ENCODE measurements around the gene TGFBI. TPM values are rescaled to one million over a fixed set of nuclear protein-coding genes. Genes with fewer than 3 reads are reported as not detected.

TGFBI gene
- polyA plus RNA-seq, 10 donors: 111 to 323 (median 186) TPM

DNA sequence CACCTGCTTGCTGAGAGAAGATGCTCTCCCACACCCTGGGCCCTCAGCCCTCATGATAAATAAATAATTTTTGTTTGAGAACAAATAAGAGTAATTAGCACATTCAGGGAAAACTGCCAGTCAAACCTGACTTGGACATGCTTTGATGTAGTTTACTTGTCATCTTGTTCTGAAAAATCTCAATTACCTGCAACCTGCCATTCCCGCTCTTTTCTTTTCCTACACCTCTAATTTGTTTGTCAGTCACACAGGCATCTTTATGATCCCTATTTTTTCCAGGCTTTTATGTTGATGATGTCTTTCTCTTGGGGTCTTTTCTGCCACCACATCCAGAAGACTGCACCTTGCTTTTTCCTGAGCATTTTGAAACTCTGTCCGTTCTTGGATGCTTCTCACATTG, 28.6 kb upstream of the TGFBI start:
- DNase-seq: no peak

- no peak for DNase-seq
Observed at GRCh38 chr5:136000932-136001331, 27.9 kb upstream of the TGFBI start.

- DNase-seq: peak; percentile 77 to 93 (median 92)
Observed at GRCh38 chr5:136001466-136001981, 27.3 kb upstream of the TGFBI start.

GRCh38 chr5:136004436-136004835, 24.4 kb upstream of the TGFBI start:
- peak in 1 of 3 donors; percentile 81 for DNase-seq

DNA sequence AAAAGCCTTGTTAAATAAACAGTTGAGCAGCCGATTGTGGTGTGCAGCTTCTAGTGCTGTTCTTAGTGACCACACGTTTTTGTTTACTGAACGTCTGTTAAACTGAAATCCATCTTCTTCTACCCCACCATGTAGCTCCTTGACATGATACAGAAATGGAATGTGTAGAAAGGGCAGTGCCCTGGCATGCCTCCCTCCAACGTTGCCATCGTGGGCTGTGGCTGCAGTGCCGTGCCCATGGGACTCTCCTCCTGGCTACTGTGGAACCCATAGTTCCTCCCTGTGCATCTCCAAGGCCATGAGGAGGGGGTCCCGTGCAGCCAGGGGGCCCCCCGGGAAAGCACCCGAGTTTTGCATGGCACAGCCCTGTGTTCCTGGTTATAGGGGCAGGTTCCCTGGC, 23.3 kb upstream of the TGFBI start:
- no peak for DNase-seq

DNA sequence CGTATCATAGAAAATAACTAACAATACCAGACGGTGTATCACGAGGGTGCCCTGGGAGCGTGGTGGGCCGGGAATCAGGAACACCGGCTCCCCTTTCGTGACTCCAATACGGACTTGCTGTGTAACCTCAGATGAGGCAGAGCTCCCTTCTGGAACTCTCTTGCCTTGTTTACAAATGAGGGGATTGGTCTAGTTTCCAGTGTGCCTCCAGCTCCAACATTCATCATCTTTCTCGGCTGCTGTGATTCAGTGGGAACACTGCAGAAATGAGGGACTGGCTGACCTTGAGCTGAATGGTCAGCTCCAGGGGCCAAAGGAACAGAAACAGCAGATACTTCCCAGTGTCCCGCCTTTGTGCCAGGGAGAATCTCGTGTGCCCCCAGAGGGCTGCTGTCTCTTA, 22.6 kb upstream of the TGFBI start:
- DNase-seq: peak in 1 of 3 donors; percentile 41

GRCh38 chr5:136006761-136007251, 22.0 kb upstream of the TGFBI start:
- peak; percentile 73 to 92 (median 75) for DNase-seq

DNA sequence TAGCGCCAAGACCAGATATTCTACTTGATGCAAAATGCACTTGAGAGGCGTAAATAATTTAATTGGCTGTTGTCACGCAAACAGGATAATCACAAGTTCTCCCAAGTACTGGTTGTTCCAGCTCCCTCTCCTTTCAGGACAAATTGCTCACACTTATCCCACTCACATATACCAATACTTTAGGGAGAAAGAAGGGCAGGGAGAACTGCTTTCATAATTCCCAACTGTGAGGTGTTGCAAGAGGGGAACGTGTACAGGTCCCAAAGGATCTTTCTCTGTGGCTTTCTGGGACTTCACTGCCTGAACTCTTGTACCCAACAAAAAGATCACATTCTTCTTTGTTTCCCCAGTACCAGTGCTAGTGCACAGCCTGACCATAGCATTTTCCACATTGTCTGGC, 21.5 kb upstream of the TGFBI start:
- DNase-seq: no peak

DNA sequence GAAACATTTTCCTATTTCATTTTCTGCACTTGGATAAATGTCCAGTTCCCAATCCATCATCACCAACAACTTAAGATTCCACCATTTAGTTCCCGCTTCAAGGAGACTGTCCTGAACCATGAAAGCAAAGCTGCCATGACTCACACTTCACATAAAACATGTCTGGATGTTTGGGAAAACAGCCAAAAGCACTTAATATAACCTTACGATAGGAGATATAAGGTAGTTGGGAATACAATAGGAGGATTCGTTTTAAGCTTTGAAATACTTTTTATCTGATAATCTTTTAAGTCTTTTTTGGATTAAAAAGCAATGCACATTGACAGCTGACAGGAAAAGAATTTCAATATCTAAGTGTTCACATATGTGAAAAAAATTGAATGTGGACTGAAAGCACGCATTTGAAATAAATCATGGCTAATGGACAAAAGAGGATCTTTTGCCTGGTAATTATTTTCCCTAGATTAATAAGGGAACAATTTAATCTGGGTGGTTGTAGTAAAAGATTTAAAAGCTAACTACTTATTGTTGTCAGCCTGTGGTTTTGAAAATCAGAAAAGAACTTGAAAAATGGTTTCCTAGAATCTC, 17.3 kb upstream of the TGFBI start:
- DNase-seq: peak in 2 of 3 donors; percentile 62 to 84

DNA sequence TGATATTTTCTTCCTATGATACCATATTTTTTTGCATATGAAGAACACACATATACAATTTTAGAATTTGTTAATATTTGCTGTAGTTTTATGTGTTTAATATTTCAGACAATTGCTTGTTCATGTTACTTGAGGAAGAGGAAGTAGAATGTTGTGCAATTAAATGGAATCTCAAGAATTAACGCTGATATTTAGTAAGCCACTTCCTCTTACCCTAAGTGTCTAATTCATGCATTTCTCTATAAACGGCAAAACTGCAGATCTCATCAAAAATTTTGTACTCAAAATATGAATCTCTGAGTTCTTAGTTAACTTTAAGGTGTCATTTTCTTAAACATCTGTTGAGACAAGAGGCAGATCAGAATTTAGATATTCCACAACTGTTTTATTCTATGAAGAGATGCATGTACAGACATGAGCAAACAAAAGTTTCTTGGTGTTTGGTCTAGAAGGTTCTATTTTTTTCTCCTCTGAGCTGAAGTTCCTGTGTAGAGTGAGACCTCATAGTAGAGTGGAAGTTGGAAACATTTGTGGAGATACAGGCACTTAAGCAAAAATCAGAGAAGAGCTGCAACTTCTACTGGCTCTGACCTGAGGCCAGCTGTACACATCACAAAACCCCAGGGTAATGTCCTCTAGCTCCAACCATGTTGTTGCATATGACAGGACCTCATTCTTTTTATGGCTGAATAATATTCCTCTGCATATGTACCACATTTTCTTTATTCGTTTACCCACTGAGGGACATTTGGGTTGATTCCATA, 16.6 kb upstream of the TGFBI start:
- DNase-seq: no peak

- no peak for DNase-seq
Observed at GRCh38 chr5:136013559-136013958, 15.2 kb upstream of the TGFBI start.

DNA sequence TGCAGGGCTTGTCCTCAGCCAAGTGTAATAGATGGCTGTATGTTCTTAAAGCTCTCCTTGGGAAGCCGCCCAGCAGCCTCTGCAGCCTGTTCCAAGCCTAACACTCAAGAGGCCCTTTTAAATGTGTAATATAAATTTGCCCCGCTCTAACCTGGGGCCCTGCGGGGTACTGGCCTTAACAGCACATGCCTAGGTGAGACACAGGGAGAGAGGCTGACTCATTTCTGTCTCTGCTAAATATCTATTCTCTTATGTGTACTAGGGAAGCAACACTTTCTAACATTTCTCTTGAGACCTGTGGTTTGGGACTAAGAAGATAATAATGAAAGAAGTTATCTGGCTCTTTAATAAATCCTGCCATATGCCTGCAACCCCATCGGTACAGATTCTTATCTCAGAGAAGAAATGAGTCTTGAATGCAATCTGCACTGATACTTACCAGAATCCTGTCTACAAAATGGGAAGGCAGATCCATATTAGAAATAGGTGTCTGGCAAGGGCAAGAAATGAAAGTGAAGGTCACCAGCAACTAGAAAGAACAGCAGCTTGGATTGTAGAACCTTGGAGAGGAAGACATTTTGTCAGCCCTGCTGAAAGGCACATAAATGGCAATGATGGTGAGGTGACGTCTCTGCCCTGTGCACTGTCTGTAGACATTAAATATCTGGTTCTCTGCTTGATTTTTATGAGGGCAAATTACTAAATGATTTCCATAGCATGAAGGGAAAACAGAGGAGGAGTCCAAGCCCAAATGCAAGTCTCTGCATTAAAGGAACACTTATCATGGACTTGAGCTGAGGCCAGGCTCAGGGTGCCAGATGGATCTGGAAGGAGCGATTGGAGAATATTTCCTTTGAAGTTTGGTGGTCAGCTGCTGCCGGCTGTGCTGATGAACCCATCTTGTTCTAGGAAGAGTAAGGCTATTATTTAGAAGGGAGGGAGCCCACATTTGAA, 14.5 kb upstream of the TGFBI start:
- DNase-seq: peak; percentile 76 to 90 (median 88)

- DNase-seq: no peak
Observed at GRCh38 chr5:136015003-136015375, 13.8 kb upstream of the TGFBI start.

DNA sequence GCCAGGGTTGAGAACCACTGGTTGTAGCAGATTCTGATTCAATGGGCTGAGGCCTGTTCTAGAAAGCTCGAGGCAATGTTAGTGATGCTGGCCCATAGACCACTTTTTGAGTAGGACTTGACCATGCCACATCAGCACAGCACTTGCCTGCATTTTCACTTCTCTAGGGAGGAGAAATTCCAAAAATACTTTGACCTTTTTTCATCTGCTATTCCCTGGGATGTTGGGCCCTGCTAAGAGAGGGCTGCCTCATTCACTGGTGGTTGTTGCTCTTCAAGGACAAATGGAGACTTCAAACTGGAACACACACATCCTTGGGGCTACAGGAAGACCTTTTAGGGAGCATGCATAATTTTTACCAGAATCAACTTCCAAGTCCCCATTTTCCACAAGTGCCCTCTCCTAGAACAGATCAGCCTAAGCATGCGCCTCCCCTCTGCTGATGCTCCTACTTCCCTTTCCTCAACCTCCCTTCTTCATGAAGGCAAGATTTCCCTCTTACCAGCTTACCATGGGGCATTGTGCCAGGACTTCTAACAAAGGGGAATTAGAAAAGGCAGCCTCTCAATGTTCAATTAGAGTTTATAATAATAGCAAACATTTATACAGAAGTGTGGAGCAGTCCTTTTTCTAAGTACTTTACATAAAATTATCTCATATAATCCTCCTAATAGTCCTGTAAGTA, 12.7 kb upstream of the TGFBI start:
- no peak for DNase-seq

DNA sequence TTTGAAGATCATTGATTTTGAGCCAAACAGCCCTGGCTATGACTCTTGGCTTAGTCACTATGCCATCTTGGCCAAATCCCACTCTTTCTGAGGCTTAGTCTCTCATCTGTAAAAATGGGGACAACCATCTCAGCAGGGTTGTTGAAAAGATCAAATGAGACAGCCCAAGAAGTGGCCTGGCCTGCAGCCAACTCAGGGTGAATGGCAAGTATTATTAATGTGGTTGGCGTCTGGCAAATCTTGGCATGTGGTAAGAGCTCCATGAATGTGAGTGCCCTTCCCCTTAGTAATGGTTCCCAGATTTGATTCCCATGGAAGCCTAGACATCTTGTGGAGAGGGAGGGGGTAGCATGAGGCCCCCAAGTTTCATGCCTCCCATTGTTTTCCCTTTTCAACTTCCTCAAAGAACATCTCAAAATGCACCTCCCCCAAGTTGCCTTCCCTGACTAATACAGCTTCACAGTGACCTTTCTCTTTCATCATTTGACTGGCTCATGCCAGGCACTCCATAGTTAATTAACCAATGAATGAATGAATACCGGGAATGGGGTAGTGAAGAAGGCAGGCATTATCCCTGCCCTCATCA, 11.8 kb upstream of the TGFBI start:
- DNase-seq: peak in 1 of 3 donors; percentile 95

DNA sequence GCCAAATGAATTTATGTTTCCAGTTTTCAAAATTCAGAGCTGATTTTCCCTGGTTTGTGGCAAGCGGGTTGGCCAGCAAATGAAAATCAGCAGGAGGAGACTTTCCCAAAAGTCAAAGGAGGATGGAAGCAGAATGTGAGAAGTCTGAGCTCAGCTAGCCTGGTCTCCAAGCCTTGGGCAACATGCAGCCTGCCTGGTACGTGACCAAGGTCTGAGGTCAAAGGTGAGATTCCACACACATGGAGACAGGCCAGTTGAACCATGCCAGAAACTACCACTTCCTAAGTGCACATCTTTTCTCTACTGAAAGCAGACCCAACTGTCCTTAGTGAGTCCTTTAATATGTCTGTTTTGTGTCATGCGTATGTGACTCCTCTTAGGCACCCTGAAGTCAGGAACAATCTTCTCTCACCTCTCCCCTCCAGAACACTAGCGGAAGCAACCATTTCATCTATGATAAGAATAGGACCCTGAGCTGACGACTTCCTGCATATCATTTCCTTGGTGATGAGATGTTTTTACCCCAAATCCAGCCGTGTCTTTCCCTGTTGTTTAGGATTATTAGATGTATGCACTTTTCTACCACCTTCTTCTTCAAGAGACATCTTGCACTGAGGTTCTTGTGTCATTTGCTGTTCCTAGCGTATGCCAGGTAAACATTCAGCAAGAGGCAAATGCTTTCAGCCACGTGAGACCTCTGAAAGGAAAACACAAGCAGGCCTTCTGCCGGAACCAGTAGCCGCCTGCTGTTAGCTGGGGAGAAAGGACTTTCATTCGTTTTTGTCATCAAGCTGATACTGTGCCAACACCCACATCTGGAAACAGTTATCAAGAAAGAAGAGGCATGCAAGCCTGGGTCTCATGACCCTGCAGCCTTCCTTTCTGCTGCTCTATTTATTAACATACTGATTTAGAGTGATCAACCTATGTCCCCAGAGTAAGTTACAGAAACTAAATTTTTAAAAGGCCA, 9.7 kb upstream of the TGFBI start:
- DNase-seq: peak; percentile 95 to 99 (median 97)

DNA sequence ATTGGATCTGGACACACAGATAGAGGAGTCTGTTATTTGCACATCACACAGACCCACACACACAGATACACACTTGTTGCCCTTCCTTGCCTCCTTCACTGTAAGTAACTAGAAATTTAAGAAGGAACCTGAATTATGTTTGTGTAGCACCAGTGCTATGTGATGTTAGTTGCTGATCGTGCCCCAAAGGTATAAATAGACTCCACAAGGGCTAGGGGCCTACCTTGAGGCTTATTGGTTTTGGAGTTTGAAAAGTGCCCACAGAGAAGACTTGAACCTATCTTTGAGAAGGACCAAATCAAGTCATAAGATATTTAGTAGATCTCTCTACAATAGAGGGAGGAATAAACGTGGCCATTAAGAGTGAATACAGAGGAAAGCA, 8.8 kb upstream of the TGFBI start:
- DNase-seq: no peak

GRCh38 chr5:136020383-136021015, 8.3 kb upstream of the TGFBI start:
- DNase-seq: peak; percentile 57 to 98 (median 74)

GRCh38 chr5:136021016-136021405, 7.8 kb upstream of the TGFBI start:
- DNase-seq: no peak
